HG02870 (cell line): ENCODE data around the gene ETV5.

Experiments
- ATAC-seq: cut with Tn5 transposase; IDR thresholded peaks from one replicate; pipeline ENCODE4 v1.9.1; 2021; ENCODE audit warnings: mild to moderate bottlenecking, moderate library complexity; ENCODE audit not compliant: unreplicated experiment

Gene ETV5

GRCh38 chr3:186070133-186070532, 38.8 kb downstream of the ETV5 start:
- ATAC-seq: no peak

- no peak for ATAC-seq
These were observed 39.7 kb downstream of the ETV5 start for GRCh38 chr3:186069199-186069598.

DNA sequence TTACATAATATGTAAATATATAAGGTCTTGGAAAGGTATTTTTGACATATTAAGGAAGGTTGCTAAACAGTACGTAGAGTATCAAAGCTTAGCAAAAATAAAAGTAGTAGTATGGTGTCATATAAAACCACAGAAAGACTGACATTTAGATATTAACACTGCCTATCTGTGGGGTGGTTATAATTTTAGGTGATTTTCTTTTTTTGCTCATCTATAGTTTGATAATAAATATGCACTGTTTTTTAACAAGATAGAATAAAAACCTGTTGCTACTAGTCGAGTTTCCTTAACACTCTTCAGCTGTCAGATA, 40.7 kb downstream of the ETV5 start:
- no peak for ATAC-seq

GRCh38 chr3:186067360-186068242, 41.3 kb downstream of the ETV5 start:
- ATAC-seq: no peak

- ATAC-seq: no peak
These were observed 48.7 kb downstream of the ETV5 start for GRCh38 chr3:186060222-186060621.

DNA sequence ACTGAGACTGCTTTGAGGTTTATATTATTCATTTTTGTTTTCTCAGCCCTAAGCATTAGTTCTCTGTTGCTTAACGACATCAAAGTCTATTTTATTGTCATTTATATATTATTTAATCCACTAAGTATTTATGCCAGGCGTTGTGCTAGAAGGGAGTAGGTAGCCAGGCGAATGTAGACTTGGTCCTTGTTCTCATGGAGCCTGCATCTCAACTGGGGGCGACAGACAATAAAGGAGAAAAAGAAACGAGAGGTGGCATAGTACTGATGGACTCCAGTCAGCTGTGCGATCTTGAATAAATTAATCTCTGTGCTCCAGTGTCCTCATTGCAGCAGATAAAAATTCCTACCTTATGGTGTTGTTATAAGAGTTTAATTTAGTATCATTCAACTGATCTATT, 49.7 kb downstream of the ETV5 start:
- no peak for ATAC-seq

GRCh38 chr3:186058225-186058624, 50.7 kb downstream of the ETV5 start:
- ATAC-seq: no peak

DNA sequence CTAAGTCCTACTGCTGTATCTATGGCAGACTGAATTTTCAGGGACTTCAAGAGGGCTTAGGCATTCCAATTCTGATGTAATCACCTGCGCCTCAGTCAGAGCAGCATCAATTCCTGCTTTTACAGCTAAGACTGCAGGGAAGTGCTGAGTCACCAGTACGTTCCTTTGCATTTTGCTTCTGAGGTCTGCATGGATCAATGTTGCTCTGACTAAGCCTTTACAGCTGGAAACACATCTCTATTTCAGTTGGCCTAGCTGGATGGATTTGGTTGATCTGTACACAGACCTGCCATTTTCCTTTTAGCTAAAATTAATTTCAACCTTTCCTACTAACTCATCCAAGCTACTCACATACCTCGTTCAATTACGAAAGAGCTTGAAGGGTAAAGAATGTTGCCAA, 51.3 kb downstream of the ETV5 start:
- no peak for ATAC-seq

DNA sequence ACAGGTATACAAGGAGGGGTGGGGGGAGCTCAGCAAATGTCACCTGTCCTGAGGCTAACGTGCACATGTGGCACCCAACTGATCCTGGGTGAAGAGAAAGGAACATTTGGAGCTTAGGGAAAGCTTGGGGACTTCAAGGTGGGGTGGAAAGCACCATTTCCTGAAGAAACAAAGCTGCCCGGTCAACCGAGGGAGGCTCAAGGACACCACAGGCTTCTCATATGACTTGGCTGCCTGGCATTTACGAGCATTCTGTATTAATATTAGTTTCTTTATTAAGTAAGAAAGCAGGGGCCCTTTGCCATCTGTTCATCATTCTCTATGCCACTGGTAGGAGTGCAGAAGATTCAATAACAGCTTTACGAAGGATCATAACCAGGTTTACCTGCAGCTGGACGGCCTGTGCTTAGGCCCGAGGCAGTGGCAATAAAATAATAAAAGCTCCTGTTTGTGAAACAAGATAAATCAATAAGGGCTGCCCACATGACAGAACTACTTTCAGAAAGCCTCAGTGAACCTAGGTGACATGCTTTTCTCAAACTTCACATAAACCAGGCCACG, 54.0 kb downstream of the ETV5 start:
- no peak for ATAC-seq

GRCh38 chr3:186053954-186054791, 54.7 kb downstream of the ETV5 start:
- no peak for ATAC-seq

DNA sequence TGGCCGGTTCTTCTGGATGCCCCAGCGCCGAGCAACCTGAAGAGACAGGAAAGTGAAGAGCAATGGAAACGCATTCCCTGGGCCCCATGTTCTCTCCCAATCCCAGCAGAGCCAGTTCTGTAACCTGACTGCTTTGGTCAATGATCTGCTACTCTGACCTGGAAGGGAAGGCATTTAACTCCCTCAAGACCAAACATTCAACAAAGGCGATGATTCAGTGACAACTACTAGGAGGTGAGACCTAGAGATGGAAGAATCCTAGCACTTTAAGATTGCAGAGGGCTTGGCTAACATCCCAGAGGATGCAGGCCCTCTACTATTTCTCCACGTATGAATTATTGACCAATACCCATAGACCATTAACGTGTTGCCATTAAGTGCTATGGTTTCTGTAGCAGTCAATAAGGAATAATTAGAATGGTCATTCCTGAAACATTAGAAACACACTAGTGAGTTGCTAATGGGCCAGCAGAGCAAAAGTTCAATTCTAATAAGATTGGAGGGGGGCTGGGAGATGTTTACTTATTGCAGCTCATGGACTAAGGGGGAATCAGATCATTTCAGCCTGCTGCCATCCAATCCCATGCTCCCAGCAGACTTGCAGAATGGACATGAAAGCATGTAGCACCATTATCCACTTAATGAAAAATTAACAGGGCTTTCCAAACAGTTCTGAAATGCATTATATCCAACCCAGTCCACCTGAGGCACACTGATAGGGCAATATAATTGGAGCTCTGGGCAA, 56.6 kb downstream of the ETV5 start:
- ATAC-seq: no peak

GRCh38 chr3:186049001-186049400, 59.9 kb downstream of the ETV5 start:
- no peak for ATAC-seq

DNA sequence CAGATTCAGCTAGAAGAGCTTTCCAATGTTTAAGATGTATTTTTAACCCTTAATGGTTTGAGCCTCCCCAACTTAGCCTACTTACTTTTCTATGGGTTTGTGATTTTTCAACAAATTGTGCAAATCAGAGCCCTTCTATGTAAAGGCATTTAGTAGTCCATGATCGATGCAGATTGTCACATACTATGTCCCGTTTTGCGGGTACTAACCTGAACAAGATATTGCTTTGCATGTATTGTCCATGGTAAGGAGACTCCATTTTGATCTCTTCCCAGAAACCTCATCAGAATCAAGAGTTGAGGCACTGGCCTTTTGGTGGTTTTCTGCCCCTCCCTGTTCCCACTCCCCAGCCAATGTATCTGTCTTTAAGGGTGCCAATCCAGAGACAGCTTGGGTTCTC, 60.8 kb downstream of the ETV5 start:
- ATAC-seq: no peak

- no peak for ATAC-seq
These were observed 62.1 kb downstream of the ETV5 start for GRCh38 chr3:186046838-186047237.

DNA sequence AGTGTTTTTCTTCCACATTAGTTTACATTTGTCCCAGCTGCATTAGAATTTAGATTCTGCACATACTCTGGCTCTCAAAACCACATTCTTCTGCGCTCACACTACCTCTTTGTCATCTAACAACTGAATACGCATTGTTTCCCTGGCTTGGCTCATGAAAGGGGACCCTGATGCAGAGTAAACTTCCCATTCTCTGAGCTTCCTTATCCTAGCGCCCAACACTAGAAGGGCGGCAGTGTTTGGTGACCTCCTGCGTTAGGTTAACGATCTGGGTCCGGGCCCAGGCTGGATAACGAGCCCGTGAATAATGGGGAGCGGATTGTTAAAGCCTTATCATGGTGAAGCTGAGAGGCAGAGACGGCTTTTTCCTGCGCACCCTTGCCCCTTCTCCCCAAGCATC, 63.9 kb downstream of the ETV5 start:
- ATAC-seq: no peak

DNA sequence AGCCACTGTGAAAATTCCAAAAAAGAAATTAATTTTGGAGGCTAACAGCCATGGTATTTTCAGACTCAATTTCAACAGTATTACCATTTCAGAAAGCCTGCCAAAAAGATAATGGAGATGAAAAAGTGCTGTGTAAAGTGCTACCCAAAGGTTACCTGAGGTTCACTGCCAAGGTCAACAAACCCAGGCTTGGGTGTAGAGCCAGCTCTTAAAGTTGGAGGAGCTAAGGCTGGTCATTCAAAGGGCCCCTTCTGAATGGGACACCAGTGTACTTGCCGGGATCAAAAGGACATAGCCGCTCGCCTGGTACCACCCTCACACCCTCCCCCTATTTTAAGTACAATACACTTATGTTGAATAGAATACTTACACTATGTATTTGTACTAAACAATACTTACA, 64.5 kb downstream of the ETV5 start:
- no peak for ATAC-seq

DNA sequence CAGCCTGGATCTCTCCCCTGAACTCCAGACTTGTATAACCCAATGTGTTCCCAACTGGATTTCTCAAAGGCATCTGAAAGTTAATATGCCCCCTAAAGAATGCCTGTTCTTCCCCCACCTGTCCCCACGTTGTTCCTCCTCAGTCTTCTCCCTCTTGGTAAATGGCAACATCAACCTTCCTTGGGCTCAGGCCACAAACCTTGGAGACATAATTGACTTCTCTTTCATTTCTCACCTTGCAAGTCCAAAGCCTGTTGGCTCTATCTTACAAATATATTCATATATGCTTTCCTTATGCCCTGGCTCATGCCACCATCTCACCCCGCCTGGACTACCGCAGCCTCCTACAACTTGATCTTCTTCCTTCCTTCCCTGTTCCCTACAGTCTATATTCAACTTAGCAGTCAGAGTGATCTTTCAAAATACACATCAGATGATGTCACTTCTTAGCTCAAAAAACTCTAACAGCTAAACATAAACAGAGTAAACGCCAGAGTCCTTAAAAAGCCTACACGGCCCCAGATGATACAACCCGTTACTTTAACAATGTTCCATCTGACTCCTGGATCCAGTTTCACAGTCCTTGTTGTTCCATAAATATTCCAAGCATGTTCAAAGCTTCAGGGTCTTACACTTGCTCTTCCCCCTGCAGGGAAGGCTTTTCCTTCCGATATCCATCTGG, 66.2 kb downstream of the ETV5 start:
- no peak for ATAC-seq

- ATAC-seq: no peak
These were observed 66.9 kb downstream of the ETV5 start for GRCh38 chr3:186042036-186042435.

DNA sequence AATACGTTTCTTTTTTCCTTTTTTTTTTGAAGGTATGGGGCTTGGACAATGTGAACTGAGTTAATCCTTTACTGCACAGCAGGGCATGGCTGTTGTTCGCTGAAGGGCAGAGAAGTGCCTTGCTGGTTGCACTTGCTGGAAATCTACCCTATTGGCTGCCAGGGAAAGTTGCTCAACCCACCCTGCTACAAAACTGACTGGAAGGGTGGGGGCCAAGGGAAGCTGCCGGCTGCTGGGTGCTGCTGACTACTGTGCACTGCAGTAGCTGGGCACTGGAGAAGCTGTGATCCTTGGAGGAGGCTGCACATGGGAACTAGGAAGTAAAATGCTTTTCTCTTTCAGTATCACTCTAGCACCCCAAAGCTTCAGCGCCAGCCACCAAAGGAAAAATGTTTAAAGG, 70.5 kb downstream of the ETV5 start:
- ATAC-seq: no peak

GRCh38 chr3:186035277-186035676, 73.6 kb downstream of the ETV5 start:
- ATAC-seq: no peak

DNA sequence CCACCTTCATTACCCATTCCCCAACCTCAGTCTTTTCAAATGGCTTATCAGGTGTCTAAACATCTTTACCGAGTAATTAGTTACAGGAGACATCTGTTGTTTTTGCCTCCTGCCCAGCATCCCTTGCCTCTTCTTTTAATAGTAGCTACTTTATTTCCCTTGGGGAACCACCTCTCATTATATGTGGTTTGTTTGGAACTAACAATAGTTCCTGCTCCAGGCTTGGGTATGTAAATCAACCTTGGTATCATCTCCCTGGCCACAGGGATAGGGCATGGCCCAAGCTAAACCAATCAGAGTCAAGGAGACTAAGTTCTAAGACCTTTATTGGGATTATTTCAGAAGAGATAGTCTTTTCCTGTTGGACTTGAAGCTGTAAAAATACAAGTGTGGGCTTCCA, 76.6 kb downstream of the ETV5 start:
- no peak for ATAC-seq
